LNCAP (cell line): Measurements from ENCODE around the gene SDF4.

ENCODE experiments used
- TF ChIP-seq, protein P1 (sequence below): fragments of 450-650 bp; IDR thresholded peaks from 2 replicates; pipeline ENCODE4 v1.5.1; 2017; ENCODE audit warnings: mild to moderate bottlenecking

Gene SDF4

DNA sequence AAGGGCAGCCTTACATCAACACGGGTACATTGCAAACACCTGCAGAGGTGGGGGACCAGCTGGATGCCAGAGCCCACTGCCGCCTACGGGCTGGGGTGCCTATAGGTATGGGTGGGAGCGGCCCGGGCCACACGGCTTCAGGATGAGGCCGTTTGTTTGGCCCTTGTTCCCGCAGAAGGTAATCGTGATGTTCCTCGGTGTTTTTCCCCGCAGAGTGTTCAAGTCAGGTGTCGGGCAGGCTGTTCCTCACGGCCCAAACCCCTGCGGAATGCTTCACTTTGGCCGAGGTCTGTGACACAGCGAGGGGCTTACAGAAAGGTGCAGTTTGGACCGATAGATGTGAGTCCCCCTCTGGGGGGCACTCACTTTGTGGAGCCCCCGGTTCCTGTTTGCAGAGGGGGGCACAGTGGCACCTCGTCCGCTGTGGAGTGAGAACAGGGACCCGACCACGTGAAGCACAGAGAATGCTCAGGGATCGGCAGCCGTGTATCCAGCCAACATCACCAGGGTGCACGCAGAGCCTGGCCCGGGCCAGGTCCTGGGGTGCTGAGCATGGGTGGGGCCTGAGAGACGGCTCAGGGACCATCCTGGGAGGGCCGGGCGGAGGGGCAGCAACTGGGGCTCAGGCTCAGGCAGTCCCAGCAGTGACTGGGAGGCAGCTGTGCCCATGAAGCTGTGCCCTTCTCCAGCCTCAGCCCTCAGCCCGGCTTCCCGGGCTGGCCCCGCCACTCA is 58.6 kb downstream of the SDF4 start:
- TF ChIP-seq, protein P1, sequence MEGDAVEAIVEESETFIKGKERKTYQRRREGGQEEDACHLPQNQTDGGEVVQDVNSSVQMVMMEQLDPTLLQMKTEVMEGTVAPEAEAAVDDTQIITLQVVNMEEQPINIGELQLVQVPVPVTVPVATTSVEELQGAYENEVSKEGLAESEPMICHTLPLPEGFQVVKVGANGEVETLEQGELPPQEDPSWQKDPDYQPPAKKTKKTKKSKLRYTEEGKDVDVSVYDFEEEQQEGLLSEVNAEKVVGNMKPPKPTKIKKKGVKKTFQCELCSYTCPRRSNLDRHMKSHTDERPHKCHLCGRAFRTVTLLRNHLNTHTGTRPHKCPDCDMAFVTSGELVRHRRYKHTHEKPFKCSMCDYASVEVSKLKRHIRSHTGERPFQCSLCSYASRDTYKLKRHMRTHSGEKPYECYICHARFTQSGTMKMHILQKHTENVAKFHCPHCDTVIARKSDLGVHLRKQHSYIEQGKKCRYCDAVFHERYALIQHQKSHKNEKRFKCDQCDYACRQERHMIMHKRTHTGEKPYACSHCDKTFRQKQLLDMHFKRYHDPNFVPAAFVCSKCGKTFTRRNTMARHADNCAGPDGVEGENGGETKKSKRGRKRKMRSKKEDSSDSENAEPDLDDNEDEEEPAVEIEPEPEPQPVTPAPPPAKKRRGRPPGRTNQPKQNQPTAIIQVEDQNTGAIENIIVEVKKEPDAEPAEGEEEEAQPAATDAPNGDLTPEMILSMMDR, result no peak

DNA sequence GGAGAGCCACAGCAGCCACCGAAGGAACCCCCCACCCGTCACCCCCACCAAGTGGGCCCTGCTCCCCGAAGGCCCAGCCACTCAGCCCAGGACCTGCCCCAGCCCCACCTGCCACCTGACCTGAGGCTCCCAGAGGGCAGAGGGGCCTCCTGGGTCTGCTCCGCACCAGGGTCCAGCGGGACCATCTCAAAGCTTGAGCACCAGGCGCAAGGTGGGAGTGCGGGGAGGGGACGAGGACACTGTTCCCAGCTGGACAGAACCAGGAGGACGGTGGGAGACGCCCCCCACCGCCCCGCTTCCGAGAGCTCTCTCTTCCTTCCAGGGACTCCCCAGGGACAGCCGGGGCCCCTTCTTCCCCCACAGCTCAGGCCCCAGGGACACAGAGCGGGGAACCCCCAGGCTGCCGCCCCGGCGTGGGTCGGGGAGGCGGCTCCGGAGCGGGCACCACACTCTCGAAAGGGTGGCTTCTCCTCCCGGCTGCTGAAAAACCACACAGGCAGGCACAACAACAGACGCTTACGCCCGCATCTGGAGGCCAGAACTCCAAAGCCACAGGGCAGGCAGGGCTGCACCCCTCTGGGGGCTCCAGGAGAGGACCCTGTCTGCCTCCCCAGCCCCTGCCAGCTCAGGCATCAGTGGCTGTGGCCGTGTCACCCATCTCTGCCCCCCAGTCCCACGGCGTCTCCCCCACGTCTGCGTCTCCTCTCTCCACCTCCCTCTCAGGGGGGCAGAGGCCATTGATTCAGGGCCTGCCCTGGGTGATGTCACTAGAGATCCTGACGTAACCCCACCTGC is 60.1 kb downstream of the SDF4 start:
- TF ChIP-seq, protein P1, result no peak

DNA sequence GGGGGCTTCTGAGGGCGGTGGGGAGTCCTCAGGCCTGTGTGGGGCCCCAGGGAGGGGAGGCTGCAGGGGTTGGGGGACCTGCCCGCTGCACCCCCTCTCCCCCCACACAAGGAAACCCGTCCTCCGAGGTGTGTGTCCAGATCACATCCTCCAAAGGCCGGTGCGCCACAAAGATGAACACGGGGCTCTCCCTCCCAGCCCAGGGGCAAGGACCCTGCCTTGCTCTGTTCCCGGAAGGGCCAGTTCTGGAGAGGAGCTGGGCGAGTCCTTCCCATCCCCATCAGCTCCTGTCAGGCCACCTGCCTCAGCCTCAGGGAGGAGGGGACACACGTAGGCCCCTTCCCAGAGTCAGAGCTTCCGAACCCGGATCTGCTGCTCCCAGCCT is 60.6 kb downstream of the SDF4 start:
- TF ChIP-seq, protein P1, result no peak

DNA sequence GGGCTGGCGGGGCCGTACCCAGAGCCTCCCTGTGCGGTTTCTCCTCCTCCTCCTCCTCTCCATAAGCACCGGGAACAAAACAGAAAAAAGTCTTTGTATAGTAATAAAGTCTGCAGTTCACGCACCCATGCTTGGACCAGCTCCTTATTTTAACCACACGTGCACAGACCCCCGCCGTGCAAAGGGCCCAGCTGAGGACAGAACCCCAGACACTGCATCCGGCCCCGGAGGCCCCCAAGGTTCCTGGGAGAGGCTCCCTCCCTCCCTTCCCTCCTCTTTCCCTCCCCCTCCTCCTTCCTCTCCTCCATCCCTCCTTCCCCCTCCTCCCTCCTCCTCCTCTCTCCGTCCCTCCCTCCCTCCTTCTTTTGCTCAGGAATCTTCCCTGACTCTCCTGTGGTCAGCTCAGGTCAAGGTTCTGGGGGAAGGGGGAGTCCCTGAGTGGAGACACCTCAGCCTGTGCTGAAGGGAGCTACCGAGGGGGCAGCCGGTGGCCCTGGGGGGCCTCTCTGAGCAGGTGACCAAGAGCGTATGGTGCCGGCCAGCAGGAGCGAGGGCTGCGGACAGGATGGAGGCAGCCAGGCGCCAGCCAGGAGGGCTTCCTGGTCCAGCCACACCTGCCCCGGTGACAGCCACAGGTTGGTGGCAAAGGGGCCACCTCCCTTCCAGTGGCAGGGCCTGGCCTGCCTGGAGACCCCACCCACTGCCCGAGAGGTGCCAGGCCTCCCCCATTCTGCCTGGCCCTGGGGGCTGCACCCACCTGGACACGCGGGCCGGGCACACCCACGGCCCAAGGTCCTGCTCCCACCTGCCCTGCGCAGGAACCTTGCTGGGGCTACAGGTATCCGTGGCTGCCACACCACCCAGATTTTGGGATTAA is 61.3 kb downstream of the SDF4 start:
- TF ChIP-seq, protein P1, result no peak

DNA sequence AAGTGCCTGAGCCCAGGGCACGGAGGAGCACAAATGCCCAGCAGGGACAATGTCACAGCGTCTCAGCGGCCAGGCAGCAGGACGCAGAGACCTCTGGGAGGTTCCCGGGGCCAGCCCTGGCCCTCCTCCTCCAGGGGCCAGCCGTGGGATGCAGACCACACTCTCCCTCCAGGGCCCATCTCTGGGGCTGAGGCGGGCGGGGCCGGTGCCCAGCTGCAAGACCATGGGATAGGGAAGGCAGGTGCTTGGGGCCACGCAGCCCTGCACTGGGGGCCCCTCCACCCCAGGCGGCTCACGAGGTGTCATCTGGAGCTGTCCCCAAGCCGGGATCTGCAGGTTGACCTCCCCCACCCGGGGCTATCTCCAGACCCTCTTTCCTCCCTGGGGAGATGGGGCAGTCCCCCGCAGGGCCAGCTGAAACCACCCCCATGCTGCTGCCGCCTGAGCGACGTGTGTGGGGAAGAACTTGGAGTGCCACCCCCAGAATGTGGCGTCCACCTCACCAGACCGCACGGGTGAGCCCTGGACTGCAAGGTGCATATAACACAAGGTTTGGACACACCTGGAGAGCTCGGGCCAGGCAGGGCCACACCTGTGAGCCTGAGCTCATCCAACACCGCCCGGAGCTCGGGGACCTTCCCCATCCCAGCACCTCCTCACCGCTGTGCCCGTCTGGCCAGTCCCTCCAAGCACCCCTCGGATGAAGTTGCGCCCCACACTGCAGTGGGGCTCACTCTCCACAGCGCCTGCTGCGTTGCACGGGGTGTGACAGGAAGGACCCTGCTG is 62.2 kb downstream of the SDF4 start:
- TF ChIP-seq, protein P1, result no peak

DNA sequence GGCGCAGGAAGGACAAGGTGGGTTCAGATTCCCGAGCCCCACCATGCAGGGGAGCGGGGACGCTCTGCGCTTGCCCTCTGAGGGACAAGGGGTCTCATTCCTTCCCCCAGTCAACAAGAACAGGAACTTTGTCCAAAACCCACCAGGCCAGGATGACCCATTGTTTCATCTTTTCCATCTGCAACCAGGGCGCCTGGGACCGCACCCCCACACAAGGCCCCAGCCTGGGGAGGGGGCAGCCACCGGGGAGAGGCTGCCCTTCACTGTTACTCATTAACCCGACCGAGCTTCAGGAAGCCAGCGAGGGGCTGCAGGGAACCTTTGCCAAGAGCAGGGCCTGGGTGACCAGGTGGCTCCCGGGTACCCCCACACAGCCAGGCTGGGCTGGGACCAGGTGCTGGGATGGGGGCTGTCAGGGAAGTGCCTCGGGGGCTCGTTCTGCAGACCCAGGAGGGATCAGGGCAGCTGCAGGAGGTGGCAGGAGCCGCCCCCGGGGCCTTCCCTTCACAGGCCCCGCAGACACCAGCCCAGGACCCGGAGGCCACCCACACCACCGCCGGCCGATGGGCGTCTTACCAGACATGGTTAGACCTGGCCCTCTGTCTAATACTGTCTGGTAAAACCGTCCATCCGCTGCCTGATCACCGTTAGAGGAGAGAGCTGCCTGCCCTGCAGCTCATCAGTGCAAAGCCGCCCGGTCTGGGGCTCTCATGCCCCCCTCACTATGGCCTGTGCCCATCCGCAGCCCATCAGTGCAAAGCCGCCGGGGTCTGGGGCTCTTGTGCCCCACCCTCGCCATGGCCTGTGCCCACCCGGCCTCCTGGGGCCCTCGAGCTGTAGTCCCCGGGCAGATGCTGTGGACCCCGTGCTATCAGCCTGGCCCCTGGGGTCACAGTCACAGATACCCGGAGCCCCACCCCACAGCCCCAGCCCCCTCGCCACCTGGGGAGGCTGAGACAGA is 63.1 kb downstream of the SDF4 start:
- TF ChIP-seq, protein P1, result no peak
